ENCODE results near the gene ID3. TPM values are rescaled to one million over a fixed set of nuclear protein-coding genes. Genes with fewer than 3 reads are reported as not detected.

ID3 gene
- total RNA-seq, 1 experiment from 2014 or later, result 39.6 TPM

DNA sequence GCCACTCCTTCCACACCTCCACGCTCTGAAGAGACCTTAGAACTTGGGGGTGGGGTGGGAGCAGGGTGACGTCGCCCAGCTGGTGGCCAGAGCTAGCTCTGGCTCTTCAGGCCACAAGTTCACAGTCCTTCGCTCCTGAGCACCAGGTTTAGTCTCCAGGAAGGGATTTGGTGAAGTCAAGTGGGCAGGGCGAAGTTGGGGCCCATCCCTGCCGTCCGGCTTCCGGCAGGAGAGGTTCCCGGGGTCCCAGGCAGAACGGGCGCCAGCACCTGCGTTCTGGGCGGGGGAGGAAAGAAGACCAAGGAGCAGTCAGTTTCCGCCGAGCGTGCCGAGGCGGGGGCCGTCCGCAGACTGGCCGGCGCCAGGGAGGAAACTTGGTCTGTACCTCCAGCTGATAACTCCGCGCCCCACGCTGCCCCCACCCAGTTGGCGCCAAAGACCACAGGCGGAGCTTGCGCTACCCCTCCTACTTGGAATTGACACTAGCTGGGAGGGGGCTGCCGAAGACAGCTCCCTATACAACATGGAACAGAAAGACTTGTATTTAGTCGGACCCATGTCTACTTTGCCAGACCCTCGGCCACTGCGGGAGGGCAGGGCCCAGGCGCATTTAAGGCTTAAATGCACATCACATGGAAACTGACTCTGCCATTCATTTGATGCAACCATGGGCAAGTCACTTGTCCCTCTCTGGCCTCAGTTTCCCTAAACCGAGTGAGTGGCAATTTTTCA lies 995 bp downstream of the ID3 start:
- intact Hi-C loops (cut with micrococcal nuclease; ENCODE audit: unreplicated experiment), result no loop called here
- BruUV-seq (replicated peaks), result no TSS peak
- Histone ChIP-seq H3K9me3 (ENCODE audit: control insufficient read depth, insufficient read depth, low read depth, low read length) (no peaks in the 10 kb centered on the region), H3K4me1 (ENCODE audit: control insufficient read depth, insufficient read depth, low read length) (peaks cover 68% of the 10 kb centered on the region), H3K27ac (ENCODE audit: low read length) (peak overlapping the region; percentile 88), H3K36me3 (ENCODE audit: control insufficient read depth, insufficient read depth, low read length) (peaks cover 6% of the 10 kb centered on the region; the same call in 1 of the 2 replicates), H3K4me3 (ENCODE audit: low read depth in 2 of 2, low read length in 2 of 2) (peak overlapping the region; percentile 94 to 98), H3K27me3 (ENCODE audit: control insufficient read depth, insufficient read depth, low read length) (no peaks in the 10 kb centered on the region)
- ATAC-seq (no peak), DNase-seq (ENCODE audit: low read depth, low spot score) (no peak)
- in situ Hi-C loops (cut with HindIII; ENCODE audit: low pct_unique_long_range_greater_than_20kb, low sequenced_read_pairs), result no loop called here
- POLR2A ChIA-PET, result interaction anchor here (0.5 kb wide), 1 partner anchor 12 kb away, joined by 4 read pairs; no protein-coding TSS in a partner anchor
- CTCF ChIA-PET, result no interaction called here
- TF ChIP-seq SIN3A (IDR thresholded peaks at IDR 0.05; ENCODE audit: borderline replicate concordance, insufficient read depth, low read depth, low read length), result no peak; the same call in 1 of the 2 replicates
- TF ChIP-seq POLR2AphosphoS5 (IDR thresholded peaks at IDR 0.05; ENCODE audit: low read depth, low read length), result no peak
- no peak for TF ChIP-seq TCF7L2 (IDR thresholded peaks at IDR 0.05; ENCODE audit: low read depth, low read length)
- no peak for TF ChIP-seq REST (IDR thresholded peaks at IDR 0.05; ENCODE audit: insufficient read depth in 1 of 2, low read depth in 2 of 2, low read length in 1 of 2)
- TF ChIP-seq, protein P1, sequence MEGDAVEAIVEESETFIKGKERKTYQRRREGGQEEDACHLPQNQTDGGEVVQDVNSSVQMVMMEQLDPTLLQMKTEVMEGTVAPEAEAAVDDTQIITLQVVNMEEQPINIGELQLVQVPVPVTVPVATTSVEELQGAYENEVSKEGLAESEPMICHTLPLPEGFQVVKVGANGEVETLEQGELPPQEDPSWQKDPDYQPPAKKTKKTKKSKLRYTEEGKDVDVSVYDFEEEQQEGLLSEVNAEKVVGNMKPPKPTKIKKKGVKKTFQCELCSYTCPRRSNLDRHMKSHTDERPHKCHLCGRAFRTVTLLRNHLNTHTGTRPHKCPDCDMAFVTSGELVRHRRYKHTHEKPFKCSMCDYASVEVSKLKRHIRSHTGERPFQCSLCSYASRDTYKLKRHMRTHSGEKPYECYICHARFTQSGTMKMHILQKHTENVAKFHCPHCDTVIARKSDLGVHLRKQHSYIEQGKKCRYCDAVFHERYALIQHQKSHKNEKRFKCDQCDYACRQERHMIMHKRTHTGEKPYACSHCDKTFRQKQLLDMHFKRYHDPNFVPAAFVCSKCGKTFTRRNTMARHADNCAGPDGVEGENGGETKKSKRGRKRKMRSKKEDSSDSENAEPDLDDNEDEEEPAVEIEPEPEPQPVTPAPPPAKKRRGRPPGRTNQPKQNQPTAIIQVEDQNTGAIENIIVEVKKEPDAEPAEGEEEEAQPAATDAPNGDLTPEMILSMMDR (IDR thresholded peaks at IDR 0.05), result no peak

- Histone ChIP-seq H3K27me3 (ENCODE audit: control insufficient read depth, insufficient read depth, low read length) (no peaks in the 10 kb centered on the region), H3K36me3 (ENCODE audit: control insufficient read depth, insufficient read depth, low read length) (peaks cover 6% of the 10 kb centered on the region; the same call in 1 of the 2 replicates), H3K9me3 (ENCODE audit: control insufficient read depth, insufficient read depth, low read depth, low read length) (no peaks in the 10 kb centered on the region), H3K4me3 (ENCODE audit: low read depth in 2 of 2, low read length in 2 of 2) (peak overlapping the region; percentile 94 to 98), H3K27ac (ENCODE audit: low read length) (peak overlapping the region; percentile 88), H3K4me1 (ENCODE audit: control insufficient read depth, insufficient read depth, low read length) (peaks cover 63% of the 10 kb centered on the region)
- BruUV-seq (replicated peaks), result no TSS peak
- POLR2A ChIA-PET, result no interaction called here
- no peak for DNase-seq (ENCODE audit: low read depth, low spot score)
- in situ Hi-C loops (cut with HindIII; ENCODE audit: low pct_unique_long_range_greater_than_20kb, low sequenced_read_pairs) (no loop called here), intact Hi-C loops (cut with micrococcal nuclease; ENCODE audit: unreplicated experiment) (no loop called here)
- no peak for ATAC-seq
- TF ChIP-seq TCF7L2 (IDR thresholded peaks at IDR 0.05; ENCODE audit: low read depth, low read length) (no peak), REST (IDR thresholded peaks at IDR 0.05; ENCODE audit: insufficient read depth in 1 of 2, low read depth in 2 of 2, low read length in 1 of 2) (no peak), SIN3A (IDR thresholded peaks at IDR 0.05; ENCODE audit: borderline replicate concordance, insufficient read depth, low read depth, low read length) (no peak), POLR2AphosphoS5 (IDR thresholded peaks at IDR 0.05; ENCODE audit: low read depth, low read length) (no peak)
- CTCF ChIA-PET, result interaction anchor here (0.6 kb wide), 1 partner anchor 276 kb away, joined by 3 read pairs; no protein-coding TSS in a partner anchor
These were observed 1.7 kb downstream of the ID3 start for GRCh38 chr1:23557471-23558124.

Data from Panc1 (cell line).